Common myeloid progenitor, CD34-positive (primary cell): Measurements from ENCODE around the gene CCDC74B.
"Not testable (repeated sequence)": the region's sequence is repeated elsewhere in the genome, so short reads cannot be mapped to it uniquely, and the experiment has no call there.

Source experiments
- CTCF ChIA-PET: fragments of 350-600 bp; sonication (Branson Sonifier 250); formaldehyde crosslinking; loops from one replicate; lab custom pipeline; 2021; ENCODE audit warnings: antibody characterized with exemption; lab: Charles Lee
- POLR2A ChIA-PET: fragments of 350-600 bp; sonication (Branson Sonifier 250); formaldehyde crosslinking; loops from one replicate; lab custom pipeline; 2021; ENCODE audit warnings: antibody characterized with exemption; lab: Charles Lee
- DNase-seq, 3 donors: peaks; one replicate each; pipeline versions ENCODE4 v3.0.0 to v3.0.0-alpha.2; 2013
- H3K27ac ChIP-seq, 2 experiments: 1 replicate in 1 of 2; 2 replicates in 1 of 2; pipeline ENCODE4 v1.7.0; 2013; ENCODE audit warnings: inconsistent platforms in 2 of 2, low read length in 2 of 2, mild to moderate bottlenecking in 2 of 2, low read depth in 1 of 2, moderate library complexity in 1 of 2; ENCODE audit not compliant: severe bottlenecking in 2 of 2, insufficient read depth in 1 of 2, poor library complexity in 1 of 2
- H3K27me3 ChIP-seq, 5 experiments: replicated peaks in 2 of 5; 1 replicate in 3 of 5; 2 replicates in 2 of 5; pipeline versions ENCODE4 v1.6.1 to v1.7.0; 2013; ENCODE audit warnings: low read length in 4 of 5, mild to moderate bottlenecking in 2 of 5, moderate library complexity in 2 of 5, inconsistent platforms in 1 of 5; ENCODE audit not compliant: insufficient read depth in 5 of 5, control insufficient read depth in 4 of 5
- H3K36me3 ChIP-seq, 4 experiments: 1 replicate in 2 of 4; 2 replicates in 2 of 4; pipeline versions ENCODE4 v1.6.1 to v1.7.0; 2013; ENCODE audit warnings: low read length in 3 of 4, control low read depth in 1 of 4, mild to moderate bottlenecking in 1 of 4; ENCODE audit not compliant: control insufficient read depth in 4 of 4, insufficient read depth in 4 of 4
- H3K4me1 ChIP-seq, 4 experiments: 1 replicate in 3 of 4; 2 replicates in 1 of 4; pipeline versions ENCODE4 v1.6.1 to v1.7.1; 2013; ENCODE audit warnings: low read length in 3 of 4, mild to moderate bottlenecking in 3 of 4, control low read depth in 1 of 4, inconsistent platforms in 1 of 4, moderate library complexity in 1 of 4; ENCODE audit not compliant: control insufficient read depth in 4 of 4, insufficient read depth in 4 of 4; ENCODE audit errors: control extremely low read depth in 1 of 4
- H3K4me3 ChIP-seq, 7 experiments: 1 replicate in 4 of 7; 2 replicates in 3 of 7; pipeline versions ENCODE4 v1.5.1 to v1.7.0; 2013; ENCODE audit warnings: mild to moderate bottlenecking in 7 of 7, low read length in 6 of 7, moderate library complexity in 6 of 7, inconsistent platforms in 2 of 7, low read depth in 2 of 7, control low read depth in 1 of 7; ENCODE audit not compliant: insufficient read depth in 4 of 7, control insufficient read depth in 1 of 7; ENCODE audit errors: extremely low read depth in 1 of 7
- H3K9me3 ChIP-seq, 5 experiments: 1 replicate in 4 of 5; 2 replicates in 1 of 5; pipeline versions ENCODE4 v1.6.1 to v1.7.1; 2013; ENCODE audit warnings: low read length in 4 of 5, mild to moderate bottlenecking in 2 of 5, inconsistent platforms in 1 of 5, low read depth in 1 of 5, moderate library complexity in 1 of 5; ENCODE audit not compliant: control insufficient read depth in 4 of 5, insufficient read depth in 2 of 5; ENCODE audit errors: control extremely low read depth in 1 of 5
- WGBS: methylation state at CpG from one replicate; pipeline ENCODE4 v1.1.5; 2013; ENCODE audit not compliant: insufficient coverage; 5-methylcytosine and 5-hydroxymethylcytosine counted together

CCDC74B gene

DNA sequence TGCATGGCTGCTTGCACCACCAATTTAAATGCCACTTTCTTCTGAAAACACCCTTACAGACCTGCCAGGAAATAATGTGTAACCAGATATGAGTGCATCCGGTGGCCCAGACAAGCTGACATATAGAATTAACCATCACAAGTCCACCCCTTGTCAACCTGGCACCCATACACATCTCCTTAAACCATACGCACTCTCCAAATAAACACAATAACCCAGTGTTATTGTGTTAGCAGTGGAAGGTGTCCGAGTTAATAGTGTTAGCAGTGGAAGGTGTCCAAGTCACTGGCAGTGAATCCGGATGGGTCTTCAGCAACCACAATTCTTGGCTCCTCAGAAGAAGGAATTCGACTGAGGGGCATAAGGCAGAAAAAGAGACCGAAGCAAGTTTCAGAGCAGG is 3.6 kb upstream of the CCDC74B start:
- H3K4me3 ChIP-seq, POLR2A ChIA-PET, H3K4me1 ChIP-seq, H3K27ac ChIP-seq, H3K9me3 ChIP-seq, DNase-seq, CTCF ChIA-PET: not testable (repeated sequence)
- no CpG with 5 or more reads among the region's 6 CpGs for WGBS
- Histone ChIP-seq H3K27me3 (peaks cover 0 to 22% (median 0%) of the 10 kb centered on the region in 5 experiments), H3K36me3 (peaks cover 0 to 21% (median 5%) of the 10 kb centered on the region in 4 experiments)

DNA sequence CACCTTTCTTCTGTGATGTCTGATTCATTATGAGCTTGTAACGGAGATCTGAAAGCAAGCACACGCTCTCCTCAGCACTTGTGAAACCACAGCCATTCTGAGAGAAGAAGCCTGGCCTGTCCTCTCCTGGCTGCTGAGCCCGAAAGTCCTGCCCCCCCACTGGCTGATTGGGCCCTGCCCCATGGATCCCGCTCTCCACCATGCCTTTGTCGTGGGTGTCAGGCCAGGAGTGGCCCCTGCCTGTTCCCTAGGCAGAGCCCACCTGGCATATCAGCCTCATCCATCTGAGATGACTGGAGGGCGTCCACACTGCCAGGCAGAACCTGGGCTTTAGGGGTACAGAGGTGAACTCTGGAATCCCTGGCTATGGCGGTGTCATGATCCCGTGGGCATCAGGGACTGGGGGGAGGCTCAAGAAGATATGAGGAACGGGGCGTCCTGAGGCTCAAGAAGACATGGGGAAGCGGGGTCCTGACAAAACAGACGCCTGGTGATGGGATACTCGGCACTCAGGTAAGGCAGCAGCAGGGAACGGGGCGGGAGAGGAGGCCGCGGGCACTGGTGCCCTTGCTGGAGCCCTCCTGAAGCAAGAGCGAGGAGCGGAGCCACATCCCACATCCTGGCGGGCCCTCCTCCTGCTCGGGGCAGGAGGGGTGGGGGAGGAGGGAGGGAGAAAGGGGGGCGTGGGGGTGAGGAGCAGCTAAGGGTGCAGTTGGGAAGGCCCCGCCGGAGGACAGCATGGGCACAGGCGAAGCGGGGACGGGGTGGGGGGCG is 1.5 kb downstream of the CCDC74B start:
- DNase-seq, result not testable (repeated sequence)

DNA sequence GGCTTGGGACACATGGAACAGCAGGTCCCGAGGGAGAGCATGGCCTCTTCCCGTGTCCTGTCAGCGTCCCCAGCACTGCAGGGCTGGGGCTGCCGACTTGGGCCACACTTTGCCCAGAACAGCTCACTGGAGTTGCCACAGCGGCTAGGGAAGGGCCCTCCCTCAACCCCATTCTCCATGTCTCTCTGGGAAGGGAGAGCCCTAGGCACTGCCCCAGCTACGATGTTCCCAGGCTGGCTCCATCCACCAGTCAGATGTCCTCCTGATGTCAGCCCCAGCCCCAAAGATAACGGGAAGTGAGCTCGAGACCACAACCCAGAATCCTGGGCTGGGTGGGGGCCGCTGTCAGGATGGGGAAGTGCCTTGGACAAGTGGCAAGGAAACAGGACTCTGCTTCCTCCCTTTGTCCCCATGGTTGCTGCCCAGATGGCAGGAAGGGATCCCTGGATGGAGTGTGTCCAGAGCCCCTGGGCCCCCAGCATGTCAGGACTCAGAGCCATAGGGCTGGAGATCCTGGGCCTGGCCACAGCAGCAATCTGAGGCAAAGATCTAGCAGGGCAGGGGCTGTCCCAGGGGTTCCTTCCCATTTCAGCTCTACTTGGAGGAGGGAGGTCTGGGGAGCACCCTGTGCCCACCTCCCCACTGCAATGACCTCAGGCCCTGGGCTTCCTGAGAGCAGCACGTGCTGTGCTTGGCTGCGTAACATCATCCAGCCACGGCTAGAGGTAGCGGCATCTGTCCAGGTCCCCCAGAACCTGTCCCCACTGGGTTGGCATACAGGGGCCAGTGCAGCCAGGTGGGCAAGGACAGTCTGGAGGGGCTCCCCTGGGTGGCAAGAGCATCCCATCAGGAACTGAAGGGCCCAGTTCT is 2.3 kb downstream of the CCDC74B start:
- POLR2A ChIA-PET, CTCF ChIA-PET: not testable (repeated sequence)

More for the DNA sequence above, 1.5 kb downstream of the CCDC74B start:
- H3K36me3 ChIP-seq, H3K4me1 ChIP-seq, CTCF ChIA-PET, H3K27ac ChIP-seq, H3K9me3 ChIP-seq, POLR2A ChIA-PET: not testable (repeated sequence)
- Histone ChIP-seq H3K27me3 (peaks cover 0 to 34% (median 4%) of the 10 kb centered on the region in 5 experiments), H3K4me3 (peak overlapping the region in 1 of 7 experiments; percentile 33)
- WGBS, result 41% methylated on average over 16 of the region's 28 CpGs

DNA sequence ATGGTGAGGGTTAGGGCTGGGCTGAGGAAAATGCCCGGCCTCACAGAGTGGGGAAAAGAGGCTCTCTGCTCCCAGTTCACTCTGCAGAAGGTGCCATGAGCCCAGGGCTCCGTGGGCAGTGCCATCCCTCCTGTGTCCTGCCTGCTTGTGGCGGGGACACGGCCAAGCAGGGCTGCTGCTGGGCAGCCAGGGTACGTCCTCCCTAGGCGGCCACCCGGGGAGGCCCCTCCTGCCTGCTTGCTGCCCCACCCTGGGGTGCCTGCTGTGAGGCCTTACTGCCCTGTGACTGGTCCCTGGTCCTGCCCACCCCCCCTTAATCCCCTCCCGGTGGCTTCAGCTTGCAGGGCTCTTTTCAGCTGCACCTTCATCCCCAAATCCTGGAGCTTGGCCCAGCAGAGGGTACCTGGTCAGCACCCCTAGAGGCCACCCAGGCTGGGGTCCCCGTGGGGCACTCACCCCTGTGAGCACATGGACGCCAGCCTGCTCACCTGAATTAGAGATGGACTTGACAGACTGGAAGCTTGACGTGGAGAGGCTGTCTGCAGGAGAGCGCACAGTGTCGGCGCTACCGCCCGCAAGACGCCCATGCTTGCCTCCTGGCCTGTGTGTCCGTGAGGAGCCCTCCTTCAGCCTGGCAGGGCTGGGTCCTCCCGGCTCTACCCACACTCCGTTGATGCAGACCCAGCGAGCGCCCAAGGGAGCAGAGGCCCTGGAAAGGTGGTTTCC is 3.1 kb downstream of the CCDC74B start:
- H3K36me3 ChIP-seq, H3K27ac ChIP-seq, H3K4me3 ChIP-seq, H3K9me3 ChIP-seq, DNase-seq, CTCF ChIA-PET, POLR2A ChIA-PET, H3K4me1 ChIP-seq: not testable (repeated sequence)
- WGBS, result 87% methylated on average over 3 of the region's 22 CpGs
- peaks cover 0 to 28% (median 4%) of the 10 kb centered on the region in 5 experiments for H3K27me3 ChIP-seq

More for the DNA sequence above, 2.3 kb downstream of the CCDC74B start:
- H3K36me3 ChIP-seq, H3K4me3 ChIP-seq, H3K27ac ChIP-seq, DNase-seq, H3K9me3 ChIP-seq, H3K4me1 ChIP-seq: not testable (repeated sequence)
- H3K27me3 ChIP-seq, result peaks cover 0 to 33% (median 4%) of the 10 kb centered on the region in 5 experiments
- 84% methylated on average over 8 of the region's 13 CpGs for WGBS

DNA sequence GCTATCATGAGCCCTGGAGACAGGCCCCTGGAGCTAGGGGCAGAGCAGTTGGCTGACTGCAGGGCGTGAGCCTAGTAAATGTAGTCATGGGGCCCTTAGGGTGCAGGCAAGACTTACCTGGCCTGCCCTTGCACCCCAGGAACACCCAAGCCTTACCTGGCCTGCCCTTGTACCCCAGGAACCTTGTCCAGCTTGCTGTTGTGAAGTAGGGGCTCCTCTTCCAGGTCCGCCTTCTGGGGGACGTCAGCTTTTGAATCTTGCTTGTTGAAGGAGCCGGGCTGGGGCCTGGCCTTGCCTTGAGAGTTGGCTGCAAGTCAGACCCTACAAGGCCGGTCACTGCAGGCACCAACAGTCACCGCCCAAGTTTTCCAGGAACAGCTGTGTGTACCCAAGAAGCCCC is 3.9 kb downstream of the CCDC74B start:
- H3K4me1 ChIP-seq, H3K27ac ChIP-seq, POLR2A ChIA-PET, H3K36me3 ChIP-seq, H3K4me3 ChIP-seq, CTCF ChIA-PET, H3K9me3 ChIP-seq, DNase-seq: not testable (repeated sequence)
- WGBS, result no CpG with 5 or more reads among the region's 6 CpGs
- H3K27me3 ChIP-seq, result peaks cover 0 to 24% (median 4%) of the 10 kb centered on the region in 5 experiments

DNA sequence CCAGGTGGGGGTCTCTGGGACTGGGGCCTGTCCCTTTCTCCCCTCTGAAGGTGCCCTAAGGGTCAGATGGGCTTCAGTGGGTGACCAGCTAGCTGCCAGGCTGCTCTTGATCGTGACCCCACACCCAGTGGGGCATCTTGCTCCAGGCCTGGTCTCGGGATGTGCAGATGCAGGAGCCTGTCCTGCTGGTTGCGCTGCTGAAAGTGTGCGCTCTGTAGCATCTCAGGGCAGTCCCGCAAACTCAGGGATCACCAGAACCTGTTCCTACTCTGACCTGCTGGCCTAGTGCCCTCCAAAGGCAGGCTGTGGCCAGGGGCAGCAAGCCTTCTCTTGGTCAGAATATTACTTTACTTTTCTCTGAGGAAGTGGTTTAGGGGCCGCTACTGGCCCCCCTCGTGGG is 4.4 kb downstream of the CCDC74B start:
- DNase-seq, H3K36me3 ChIP-seq, H3K4me1 ChIP-seq, H3K4me3 ChIP-seq, POLR2A ChIA-PET, H3K27ac ChIP-seq, H3K9me3 ChIP-seq, CTCF ChIA-PET: not testable (repeated sequence)
- H3K27me3 ChIP-seq, result peaks cover 0 to 21% (median 4%) of the 10 kb centered on the region in 5 experiments
- WGBS, result 93% methylated on average over 4 of the region's 7 CpGs
